Fibroblast of skin of right biceps (primary cell): ENCODE data around the gene COL23A1.
"Not testable (repeated sequence)": the region's sequence is repeated elsewhere in the genome, so short reads cannot be mapped to it uniquely, and the experiment has no call there.

Source experiments
- DNase-seq: peaks from one replicate; pipeline ENCODE4 v3.0.0-alpha.2; 2013

COL23A1 gene

DNA sequence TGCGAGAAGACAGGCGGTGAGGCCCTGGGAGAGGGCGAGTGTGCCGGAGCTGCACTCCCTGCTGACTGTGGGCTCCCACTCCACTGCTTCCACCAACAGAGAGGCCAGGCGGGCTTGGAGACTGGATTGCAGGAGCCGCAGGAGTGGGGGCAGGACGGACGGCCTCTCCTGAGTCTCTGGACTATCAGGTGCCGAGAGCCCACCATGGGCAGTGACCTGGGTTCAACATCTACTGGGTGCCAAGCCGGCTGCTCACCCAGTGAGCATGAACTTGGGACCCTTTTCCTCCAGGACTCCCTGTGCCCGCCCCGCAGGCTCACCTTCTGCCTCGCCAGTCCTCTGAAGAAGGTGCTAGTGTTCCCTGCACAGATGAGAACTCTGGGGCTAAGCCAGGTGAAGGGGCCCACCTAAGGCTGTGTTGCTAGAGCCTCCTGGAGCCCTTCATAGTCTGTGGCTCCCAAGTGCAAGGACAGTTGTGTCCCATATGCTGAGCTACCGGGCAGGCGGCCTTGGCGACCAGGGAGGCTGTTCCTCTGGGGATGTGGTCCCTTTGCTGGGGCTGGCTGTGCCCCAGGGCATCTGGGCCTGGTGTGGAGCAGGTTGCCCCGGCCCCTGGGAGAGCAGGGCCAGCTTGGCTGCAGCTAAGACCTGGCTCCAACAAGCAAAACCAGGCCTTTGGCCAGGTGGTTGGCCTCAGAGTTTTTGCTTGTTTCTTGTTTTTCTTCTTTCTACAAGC, 279.9 kb downstream of the COL23A1 start:
- DNase-seq: no peak

- DNase-seq: no peak
These were observed 280.8 kb downstream of the COL23A1 start for GRCh38 chr5:178309271-178310013.

DNA sequence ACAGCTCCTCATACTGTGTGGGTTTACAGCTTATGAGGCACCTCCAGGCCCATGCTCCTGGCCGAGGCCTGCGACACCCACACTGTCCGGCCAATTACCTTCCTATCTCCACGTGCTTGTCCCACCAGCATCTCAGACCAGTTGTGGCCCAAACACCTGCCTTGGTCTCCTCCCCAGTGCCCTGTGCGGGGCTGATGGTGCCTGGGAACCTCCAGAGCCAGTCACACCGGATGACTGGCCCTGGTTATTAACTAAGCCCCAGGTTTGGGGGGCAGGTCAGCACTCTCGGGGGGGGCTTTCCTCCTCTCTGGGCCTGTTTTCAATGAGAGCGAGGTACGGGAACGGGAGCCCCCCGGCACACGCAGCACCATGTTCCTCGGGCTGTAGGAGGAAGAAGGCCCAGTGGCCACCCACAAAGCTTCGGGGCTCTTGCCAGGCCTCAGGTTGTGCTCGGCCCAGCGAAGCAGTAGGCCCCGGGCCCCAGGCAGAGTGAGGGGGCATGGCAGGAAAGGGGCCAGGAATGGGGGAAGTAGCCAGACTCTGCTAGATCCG, 281.6 kb downstream of the COL23A1 start:
- DNase-seq: no peak

GRCh38 chr5:178307267-178308045, 282.7 kb downstream of the COL23A1 start:
- DNase-seq: no peak

DNA sequence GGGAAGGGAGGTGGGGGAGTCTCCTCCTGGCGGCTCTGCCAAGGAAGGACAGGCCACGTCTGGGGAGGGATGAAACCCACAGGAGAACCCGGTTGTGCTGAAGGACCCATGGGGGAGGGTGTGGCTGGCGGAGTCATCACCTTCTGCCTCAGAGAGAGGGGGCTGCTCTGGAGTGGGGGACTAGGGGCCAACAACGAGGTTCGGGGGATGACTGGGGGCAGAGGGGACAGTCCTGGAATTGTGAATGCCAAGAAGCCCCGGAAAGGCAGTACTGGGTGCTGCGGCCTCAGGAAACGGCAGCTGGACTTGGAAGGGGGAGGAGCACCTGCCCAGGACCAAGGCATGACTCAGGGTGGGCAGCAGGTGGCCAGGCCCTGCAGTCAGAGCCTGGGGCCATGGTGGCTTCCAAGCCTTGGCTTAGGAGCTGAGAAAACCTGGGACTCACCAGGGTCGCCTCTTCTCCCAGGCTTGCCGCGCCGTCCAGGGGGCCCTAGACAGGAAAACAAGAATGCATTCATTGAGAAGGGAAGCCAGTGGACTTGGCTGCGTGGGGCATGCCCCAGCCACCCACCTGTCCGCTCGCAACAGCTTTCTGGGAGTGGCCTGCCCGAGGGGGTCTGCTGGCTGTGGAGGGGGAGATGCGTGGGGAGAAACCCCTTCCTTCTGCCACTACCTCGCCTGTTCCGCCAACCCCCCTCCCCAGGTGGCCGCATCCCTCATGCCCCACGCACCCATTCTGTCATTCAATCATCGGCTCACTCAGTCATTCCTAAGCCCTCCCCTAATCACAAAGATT, 283.6 kb downstream of the COL23A1 start:
- no peak for DNase-seq

DNA sequence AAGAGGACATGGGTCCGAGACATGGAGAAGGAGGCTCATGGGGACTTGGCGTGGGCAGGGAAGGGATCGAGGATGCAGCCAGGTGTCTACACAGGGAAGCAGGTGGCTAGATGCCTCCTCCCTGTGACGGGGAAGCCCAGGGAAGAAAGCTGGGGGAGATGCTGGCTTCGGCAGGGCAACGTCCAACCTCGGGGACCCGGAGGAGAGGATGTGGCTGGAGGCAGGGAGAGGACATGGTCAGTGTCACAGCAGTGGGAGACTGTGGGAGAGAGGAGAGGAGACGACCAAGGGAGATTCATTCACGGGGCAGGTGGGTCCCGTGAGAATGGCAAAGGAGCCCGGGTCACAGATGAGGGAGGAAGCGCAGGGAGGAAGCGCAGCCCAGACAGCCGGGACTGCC, 284.4 kb downstream of the COL23A1 start:
- no peak for DNase-seq

GRCh38 chr5:178304761-178305645, 285.2 kb downstream of the COL23A1 start:
- DNase-seq: peak; percentile 35

DNA sequence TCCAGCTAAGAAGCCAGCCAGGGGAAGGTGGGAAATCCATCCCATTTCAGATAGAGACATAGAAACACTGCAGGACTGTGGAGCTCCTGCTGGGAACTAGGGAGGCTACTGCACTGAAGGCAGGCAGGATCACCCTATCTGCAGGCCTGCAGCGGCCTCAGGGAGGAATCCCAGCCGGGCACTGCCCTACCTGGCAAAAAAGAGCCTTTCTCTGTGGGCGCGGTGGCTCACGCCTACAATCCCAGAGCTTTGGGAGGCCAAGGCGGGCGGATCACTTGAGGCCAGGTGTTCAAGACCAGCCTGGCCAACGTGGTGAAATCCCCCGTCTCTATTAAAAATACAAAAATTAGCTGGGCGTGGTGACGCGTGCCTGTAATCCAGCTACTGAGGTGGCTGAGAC, 286.2 kb downstream of the COL23A1 start:
- no peak for DNase-seq

- not testable (repeated sequence) for DNase-seq
These were observed 287.9 kb downstream of the COL23A1 start for GRCh38 chr5:178302321-178302720.

DNA sequence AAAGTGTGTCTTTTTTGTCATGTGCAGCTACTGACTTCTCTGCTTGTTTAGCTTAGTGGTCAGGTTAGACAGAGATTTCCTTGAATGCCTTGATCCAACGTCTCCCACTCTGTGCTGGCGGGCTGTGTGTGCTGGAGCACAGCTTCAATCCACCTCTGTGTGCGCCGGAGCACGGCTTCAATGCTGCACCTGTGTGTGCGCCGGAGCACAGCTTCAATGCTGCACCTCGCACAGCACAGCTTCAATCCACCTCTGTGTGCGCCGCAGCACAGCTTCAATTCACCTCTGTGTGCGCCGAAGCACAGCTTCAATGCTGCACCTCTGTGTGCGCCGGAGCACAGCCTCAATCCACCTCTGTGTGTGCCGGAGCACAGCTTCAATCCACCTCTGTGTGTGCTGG, 288.6 kb downstream of the COL23A1 start:
- DNase-seq: no peak

GRCh38 chr5:178298283-178298807, 291.8 kb downstream of the COL23A1 start:
- no peak for DNase-seq

DNA sequence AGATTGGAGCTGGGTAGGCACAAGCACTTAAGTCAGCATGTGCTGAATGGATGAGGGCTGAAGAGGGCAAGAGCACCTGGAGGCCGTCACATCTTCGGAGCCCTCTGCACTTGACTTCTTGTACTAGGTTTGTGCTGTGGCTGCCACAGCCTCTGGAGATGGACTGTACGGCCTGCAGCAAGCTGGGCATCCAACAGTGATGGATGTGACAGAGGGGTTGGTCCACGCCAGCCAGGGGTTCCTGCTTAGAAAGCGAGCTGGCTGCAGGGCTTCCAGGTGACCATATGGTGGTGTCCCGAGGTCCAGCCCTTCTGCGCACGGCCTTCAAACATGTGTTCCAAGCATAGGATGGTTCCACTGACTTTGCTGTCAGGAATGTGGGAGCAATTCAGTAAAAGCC, 292.4 kb downstream of the COL23A1 start:
- no peak for DNase-seq

- no peak for DNase-seq
These were observed 294.1 kb downstream of the COL23A1 start for GRCh38 chr5:178296066-178296465.

DNA sequence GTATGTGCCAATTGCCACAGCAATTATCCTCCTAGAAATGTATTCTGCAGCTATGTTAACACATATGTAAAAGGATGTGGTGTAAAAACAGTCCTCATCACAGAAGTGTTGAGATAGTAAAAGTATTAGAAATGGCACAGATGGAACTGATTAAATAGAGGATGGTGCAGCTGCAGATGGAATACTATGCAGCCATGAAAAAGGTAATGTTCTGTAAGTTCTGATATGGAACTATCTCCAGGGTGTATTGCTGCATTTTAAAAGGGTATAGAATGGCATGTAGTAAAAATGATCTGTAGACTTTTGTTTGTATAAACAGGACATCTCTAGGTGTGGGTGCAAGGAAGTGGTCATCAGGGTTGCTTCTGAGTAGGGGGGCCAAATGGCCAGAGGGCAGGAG, 294.6 kb downstream of the COL23A1 start:
- no peak for DNase-seq

DNA sequence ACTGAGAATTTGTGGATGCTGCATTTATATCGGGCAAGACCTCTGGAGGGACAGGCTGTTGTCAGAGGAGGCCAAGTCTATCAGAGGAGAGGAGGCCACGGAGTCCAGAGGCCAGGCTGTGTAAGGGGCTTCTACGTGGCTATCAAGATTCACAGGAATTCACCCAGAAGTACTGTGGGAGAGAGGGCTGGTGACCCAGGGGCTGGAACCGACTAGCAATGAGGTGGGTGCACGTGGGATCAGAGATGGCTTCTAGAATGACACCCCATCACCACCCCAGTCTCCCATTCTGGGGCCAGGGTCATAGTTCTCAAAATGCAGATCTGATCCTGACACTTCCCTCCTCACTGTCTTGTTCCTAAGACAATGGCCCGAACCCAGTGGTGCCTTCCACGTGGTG, 296.4 kb downstream of the COL23A1 start:
- no peak for DNase-seq

DNA sequence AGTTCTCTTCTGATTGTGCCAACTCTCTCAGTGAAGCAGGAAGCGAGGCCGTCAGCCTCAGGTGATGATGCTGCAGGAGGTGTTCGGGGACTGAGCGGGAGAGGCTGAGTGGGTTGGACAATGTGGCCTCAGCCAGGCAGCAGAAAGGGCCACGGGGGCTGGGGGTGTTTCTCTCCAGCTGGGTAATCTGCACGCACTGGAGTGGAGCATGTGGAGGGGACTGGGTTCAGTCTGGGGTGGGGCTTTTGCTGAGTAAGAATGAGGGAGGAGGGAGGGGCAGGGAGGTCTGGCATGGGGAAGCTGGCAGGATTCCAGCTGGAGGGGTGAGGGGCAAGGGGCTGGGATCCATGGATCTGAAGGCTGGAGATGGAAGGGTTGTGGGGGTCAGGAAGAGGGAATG, 296.8 kb downstream of the COL23A1 start:
- no peak for DNase-seq

- no peak for DNase-seq
These were observed 297.4 kb downstream of the COL23A1 start for GRCh38 chr5:178292826-178293205.

- DNase-seq: no peak
These were observed 298.0 kb downstream of the COL23A1 start for GRCh38 chr5:178291969-178292825.

GRCh38 chr5:178291161-178291561, 299.0 kb downstream of the COL23A1 start:
- DNase-seq: no peak

DNA sequence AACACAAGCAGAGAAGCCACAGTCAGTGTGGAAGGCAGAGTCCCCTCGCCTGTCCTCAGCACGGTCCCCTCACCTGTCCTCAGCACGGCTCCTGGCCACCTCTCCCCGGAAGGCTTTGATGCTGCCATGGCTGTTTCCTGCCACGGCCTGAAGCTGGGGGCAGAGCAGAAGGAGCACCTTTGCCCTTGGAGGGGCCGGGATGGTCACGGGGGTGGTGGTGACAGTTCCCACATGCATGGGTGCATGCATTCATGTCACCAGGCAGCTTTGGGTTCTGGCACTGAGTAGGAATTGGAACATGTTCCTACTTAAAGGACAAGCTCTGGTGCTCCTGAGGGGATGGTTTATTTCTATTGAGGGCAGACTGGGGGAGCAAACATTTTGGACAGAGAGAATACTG, 299.8 kb downstream of the COL23A1 start:
- DNase-seq: no peak
